ENCODE data around the gene C9orf40.

C9orf40 gene

GRCh38 chr9:74935008-74935407, 17.7 kb downstream of the C9orf40 start:
- DNase-seq = no peak

- DNase-seq = no peak
Observed at GRCh38 chr9:74921737-74922136, 31.0 kb downstream of the C9orf40 start.

- no peak for DNase-seq
Observed at GRCh38 chr9:74920944-74921626, 31.6 kb downstream of the C9orf40 start.

- DNase-seq = no peak
Observed at GRCh38 chr9:74910036-74910435, 42.7 kb downstream of the C9orf40 start.

GRCh38 chr9:74908665-74909064, 44.0 kb downstream of the C9orf40 start:
- no peak for DNase-seq

GRCh38 chr9:74907085-74907484, 45.6 kb downstream of the C9orf40 start:
- no peak for DNase-seq

GRCh38 chr9:74901001-74901400, 51.7 kb downstream of the C9orf40 start:
- no peak for DNase-seq
